Measurements from ENCODE around the gene KRT35. TPM values are rescaled to one million over a fixed set of nuclear protein-coding genes. Genes with fewer than 3 reads are reported as not detected.

The KRT35 gene
- total and polyA plus RNA-seq, 2 of the 13 experiments (the other 11 are each of a cell fraction or from before 2014, with no cell fraction given), result not detected

- TF ChIP-seq SP140L (CRISPR knock-in tag; IDR thresholded peaks at IDR 0.05; ENCODE audit: borderline replicate concordance) (no peak), BRCA1 (CRISPR knock-in tag; IDR thresholded peaks at IDR 0.05) (no peak), ZSCAN22 (CRISPR knock-in tag; IDR thresholded peaks at IDR 0.05) (no peak), HBP1 (CRISPR knock-in tag; IDR thresholded peaks at IDR 0.05; ENCODE audit: low read depth) (no peak), SMYD3 (CRISPR knock-in tag; IDR thresholded peaks at IDR 0.05) (no peak), NRL (CRISPR knock-in tag; IDR thresholded peaks at IDR 0.05; ENCODE audit: borderline replicate concordance) (no peak), ZEB1 (IDR thresholded peaks at IDR 0.05; ENCODE audit: insufficient replicate concordance, low read depth) (peak; percentile 98), ZBTB3 (CRISPR knock-in tag; IDR thresholded peaks at IDR 0.05; ENCODE audit: borderline replicate concordance, low read depth) (no peak), ZSCAN30 (CRISPR knock-in tag; IDR thresholded peaks at IDR 0.05) (no peak), SRSF9 (IDR thresholded peaks at IDR 0.05; ENCODE audit: borderline replicate concordance, insufficient read depth, low read depth, low read length, poor library complexity, severe bottlenecking) (no peak), ZNF687 (CRISPR knock-in tag; IDR thresholded peaks at IDR 0.05) (peak; percentile 52), KAT7 (CRISPR knock-in tag; IDR thresholded peaks at IDR 0.05; ENCODE audit: borderline replicate concordance) (no peak), GABPA (IDR thresholded peaks at IDR 0.05; ENCODE audit: low read depth, low read length) (no peak), GABPA (CRISPR knock-in tag; IDR thresholded peaks at IDR 0.05; ENCODE audit: low read depth) (no peak), ZMAT5 (CRISPR knock-in tag; IDR thresholded peaks at IDR 0.05; ENCODE audit: borderline replicate concordance, low read depth) (no peak), CERS6 (CRISPR knock-in tag; IDR thresholded peaks at IDR 0.05) (no peak), MAFG (CRISPR knock-in tag; IDR thresholded peaks at IDR 0.05) (no peak), TAF15 (IDR thresholded peaks at IDR 0.05; ENCODE audit: low read depth, low read length, poor library complexity, severe bottlenecking) (no peak), THAP7 (CRISPR knock-in tag; IDR thresholded peaks at IDR 0.05) (no peak), POLR2A (IDR thresholded peaks at IDR 0.05; ENCODE audit: insufficient read depth in 1 of 2, low read depth in 2 of 2, low read length in 2 of 2) (no peak), PRPF4 (IDR thresholded peaks at IDR 0.05; ENCODE audit: low read depth, low read length, poor library complexity, severe bottlenecking) (no peak)
Measured at GRCh38 chr17:41521574-41522261, 40.8 kb upstream of the KRT35 start (continued).
